HepG2 (cell line): ENCODE results near the gene HNRNPA1L2. TPM values are rescaled to one million over a fixed set of nuclear protein-coding genes. Genes with fewer than 3 reads are reported as not detected.
A peak's percentile ranks its signal among the peaks of the same experiment; 100 is the strongest.

ENCODE experiments used
- ARNT2 ChIP-seq: sonication (generic); formaldehyde crosslinking; IDR thresholded peaks from 2 replicates; pipeline ENCODE4 v1.8.0; 2022; ENCODE audit warnings: mild to moderate bottlenecking, low read depth, missing genetic modification reagents, moderate library complexity
- GABPB1 ChIP-seq: IDR thresholded peaks from 2 replicates; pipeline ENCODE4 v1.6.1; 2016; ENCODE audit warnings: mild to moderate bottlenecking, missing genetic modification reagents, moderate library complexity, missing compliant biosample characterization
- KDM5A ChIP-seq: fragments of 200-600 bp; sonication (generic); IDR thresholded peaks from 2 replicates; pipeline ENCODE4 v1.7.0; 2018; ENCODE audit warnings: antibody characterized with exemption, mild to moderate bottlenecking, low read length, borderline replicate concordance
- KLF15 ChIP-seq: sonication (generic); formaldehyde crosslinking; IDR thresholded peaks from 2 replicates; pipeline ENCODE4 v1.8.1; 2023; ENCODE audit warnings: borderline replicate concordance, mild to moderate bottlenecking, inconsistent platforms, missing genetic modification reagents, mixed read lengths
- KLF16 ChIP-seq, 2 experiments: sonication (generic) in 1 of 2; formaldehyde crosslinking in 1 of 2; IDR thresholded peaks; 2 replicates each; pipeline versions ENCODE4 v1.6.1 to v1.8.0; 2016 to 2023; ENCODE audit warnings: missing genetic modification reagents in 2 of 2, missing compliant biosample characterization in 1 of 2
- NFIC ChIP-seq: IDR thresholded peaks from 2 replicates; pipeline ENCODE4 v1.6.1; 2012; ENCODE audit warnings: mild to moderate bottlenecking, low read length, inconsistent platforms
- NR2C2 ChIP-seq: sonication (generic); formaldehyde crosslinking; IDR thresholded peaks from 2 replicates; pipeline ENCODE4 v1.4.0; 2020; ENCODE audit warnings: missing genetic modification reagents, mild to moderate bottlenecking, moderate library complexity, borderline replicate concordance
- ZBTB21 ChIP-seq: sonication (generic); formaldehyde crosslinking; IDR thresholded peaks from 2 replicates; pipeline ENCODE4 v1.4.0; 2020; ENCODE audit warnings: missing genetic modification reagents
- ZC3H4 ChIP-seq: sonication (generic); formaldehyde crosslinking; IDR thresholded peaks from 2 replicates; pipeline ENCODE4 v1.4.0; 2020; ENCODE audit warnings: missing genetic modification reagents, borderline replicate concordance
- ZNF12 ChIP-seq: sonication (generic); formaldehyde crosslinking; IDR thresholded peaks from 2 replicates; pipeline ENCODE4 v1.5.0; 2020; ENCODE audit warnings: missing genetic modification reagents
- ZNF282 ChIP-seq: fragments of 450-650 bp; IDR thresholded peaks from 2 replicates; pipeline ENCODE4 v1.6.1; 2018; ENCODE audit not compliant: partially characterized antibody
- ZNF331 ChIP-seq: sonication (generic); formaldehyde crosslinking; IDR thresholded peaks from 2 replicates; pipeline ENCODE4 v1.4.0; 2020; ENCODE audit warnings: missing genetic modification reagents
- ZNF343 ChIP-seq: sonication (generic); formaldehyde crosslinking; IDR thresholded peaks from 2 replicates; pipeline ENCODE4 v1.4.0; 2020; ENCODE audit warnings: mild to moderate bottlenecking, missing genetic modification reagents
- ZNF432 ChIP-seq: sonication (generic); formaldehyde crosslinking; IDR thresholded peaks from 2 replicates; pipeline ENCODE4 v1.5.0; 2020; ENCODE audit warnings: missing genetic modification reagents, mild to moderate bottlenecking, borderline replicate concordance
- ZNF556 ChIP-seq: sonication (generic); formaldehyde crosslinking; IDR thresholded peaks from 2 replicates; pipeline ENCODE4 v1.4.0; 2020; ENCODE audit warnings: mild to moderate bottlenecking, missing genetic modification reagents, borderline replicate concordance
- ZNF709 ChIP-seq: sonication (generic); formaldehyde crosslinking; IDR thresholded peaks from 2 replicates; pipeline ENCODE4 v1.5.0; 2020; ENCODE audit warnings: mild to moderate bottlenecking, missing genetic modification reagents
- ZNF747 ChIP-seq: sonication (generic); formaldehyde crosslinking; IDR thresholded peaks from 2 replicates; pipeline ENCODE4 v1.8.1; 2023; ENCODE audit warnings: missing genetic modification reagents, mild to moderate bottlenecking, borderline replicate concordance
- ZNF766 ChIP-seq: sonication (generic); formaldehyde crosslinking; IDR thresholded peaks from 2 replicates; pipeline ENCODE4 v1.5.0; 2020; ENCODE audit warnings: missing genetic modification reagents, borderline replicate concordance
- polyA plus RNA-seq, 8 experiments: library from polyadenylated mRNA; depleted of rRNA in 3 of 8; stranded (reverse) in 7 of 8; unstranded in 1 of 8; fragments of >200 nt; fragmentation: Illumina TruSeq in 4 of 8; extraction: Trizol in 4 of 8; gene quantifications; 2 replicates each; pipeline versions ENCODE4 v1.2.1 to v1.2.3, GENCODE V29; 2011 to 2016; ENCODE audit warnings: low read depth in 4 of 8, missing spikeins in 1 of 8, mixed read lengths in 1 of 8; ENCODE audit not compliant: insufficient read depth in 1 of 8
- total RNA-seq, 5 experiments: library from RNA; depleted of rRNA; stranded (reverse); fragments of >200 nt; fragmentation: Illumina TruSeq; extraction: Trizol; gene quantifications; 2 replicates each; pipeline ENCODE4 v1.2.3, GENCODE V29; 2016; ENCODE audit warnings: low read depth in 1 of 5
- TF ChIP-seq, protein P1 (sequence below): sonication (generic); formaldehyde crosslinking; IDR thresholded peaks from 2 replicates; pipeline ENCODE4; 2020; ENCODE audit warnings: missing genetic modification reagents, mild to moderate bottlenecking, borderline replicate concordance
- TF ChIP-seq, protein P2 (sequence below): IDR thresholded peaks from 2 replicates; pipeline ENCODE4 v1.6.1; 2016; ENCODE audit warnings: low read depth, control low read depth
- TF ChIP-seq, protein P3 (sequence below): sonication (generic); IDR thresholded peaks from 2 replicates; pipeline ENCODE4 v1.6.1; 2016; ENCODE audit warnings: low read depth, borderline replicate concordance
- TF ChIP-seq, protein P4 (sequence below): sonication (generic); formaldehyde crosslinking; conservative IDR thresholded peaks from 2 replicates; pipeline ENCODE4 v1.8.0; 2022; ENCODE audit warnings: missing genetic modification reagents

Gene HNRNPA1L2
- total and polyA plus RNA-seq, 2 of the 13 experiments (the other 11 are each of a cell fraction or from before 2014, with no cell fraction given): 3.6 to 7.1 TPM

DNA sequence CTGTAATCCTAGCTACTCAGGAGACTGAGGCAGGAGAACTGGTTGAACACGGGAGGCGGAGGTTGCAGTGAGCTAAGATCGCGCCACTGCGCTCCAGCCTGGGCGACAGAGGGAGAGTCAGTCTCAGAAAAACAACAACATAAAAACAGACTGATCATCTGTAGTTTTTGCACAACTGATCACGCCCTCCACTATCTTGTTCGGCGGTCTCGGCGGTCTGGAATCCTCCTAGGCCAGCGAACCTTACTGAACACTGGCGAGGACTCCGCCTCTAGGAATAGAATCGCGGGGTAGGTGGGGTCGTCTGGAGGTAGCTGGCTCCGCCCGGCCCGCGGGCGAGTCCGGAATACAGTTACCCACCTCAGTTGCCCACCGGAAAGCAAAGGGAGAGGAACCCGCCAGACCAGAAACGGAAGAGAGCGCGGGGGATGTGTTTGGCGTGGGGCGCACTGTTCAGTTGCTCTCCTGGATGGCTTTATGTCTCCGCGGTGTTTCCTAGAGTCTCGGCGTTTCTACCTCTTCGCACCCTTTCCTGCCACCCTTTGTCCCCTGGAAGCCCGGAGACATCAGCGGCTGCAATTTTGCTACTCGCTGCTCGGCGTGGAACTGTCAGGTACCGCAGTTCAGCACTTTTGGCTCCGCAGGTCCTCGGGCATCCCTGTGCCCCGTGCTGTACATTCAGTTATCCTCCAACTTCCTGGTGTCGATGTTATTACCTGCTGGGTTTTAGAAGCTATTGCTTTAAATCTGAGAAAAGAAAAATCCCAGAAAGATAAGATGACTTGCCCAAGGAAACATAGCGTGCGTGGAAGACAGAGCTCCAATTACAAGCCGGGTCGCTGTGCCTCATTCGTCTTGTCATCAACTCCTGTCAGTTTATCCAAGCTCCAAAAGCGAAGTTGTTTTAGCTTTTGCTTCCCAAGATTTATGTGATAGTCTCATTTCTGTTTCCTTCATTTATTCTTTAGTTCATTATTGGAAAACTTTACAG lies 24.9 kb upstream of the HNRNPA1L2 start (continued):
- TF ChIP-seq ZNF709 (0 out of 2 replicates have a peak, but pooled peaks have one; percentile 22), ZNF747 (CRISPR knock-in tag) (peak; percentile 57; the same call in 1 of the 2 replicates), ZNF12 (CRISPR knock-in tag) (0 out of 2 replicates have a peak, but pooled peaks have one; percentile 25), ZBTB21 (no peak), KLF15 (CRISPR knock-in tag) (no peak), ZNF766 (CRISPR knock-in tag) (no peak), GABPB1 (peak; percentile 99), KDM5A (peak; percentile 93), NFIC (no peak), ZNF343 (no peak), ZNF282 (no peak), ZNF331 (CRISPR knock-in tag) (peak; percentile 68), KLF16 (CRISPR knock-in tag; IDR thresholded peaks at IDR 0.05) (peak; percentile 34 to 36; a peak in 1 of 4 replicates), NR2C2 (CRISPR knock-in tag) (peak; percentile 57; the same call in 1 of the 2 replicates), ZNF556 (peak; percentile 86; the same call in 1 of the 2 replicates), ZNF432 (no peak), ZC3H4 (no peak), ARNT2 (CRISPR knock-in tag) (peak; percentile 67)
- TF ChIP-seq, protein P1, sequence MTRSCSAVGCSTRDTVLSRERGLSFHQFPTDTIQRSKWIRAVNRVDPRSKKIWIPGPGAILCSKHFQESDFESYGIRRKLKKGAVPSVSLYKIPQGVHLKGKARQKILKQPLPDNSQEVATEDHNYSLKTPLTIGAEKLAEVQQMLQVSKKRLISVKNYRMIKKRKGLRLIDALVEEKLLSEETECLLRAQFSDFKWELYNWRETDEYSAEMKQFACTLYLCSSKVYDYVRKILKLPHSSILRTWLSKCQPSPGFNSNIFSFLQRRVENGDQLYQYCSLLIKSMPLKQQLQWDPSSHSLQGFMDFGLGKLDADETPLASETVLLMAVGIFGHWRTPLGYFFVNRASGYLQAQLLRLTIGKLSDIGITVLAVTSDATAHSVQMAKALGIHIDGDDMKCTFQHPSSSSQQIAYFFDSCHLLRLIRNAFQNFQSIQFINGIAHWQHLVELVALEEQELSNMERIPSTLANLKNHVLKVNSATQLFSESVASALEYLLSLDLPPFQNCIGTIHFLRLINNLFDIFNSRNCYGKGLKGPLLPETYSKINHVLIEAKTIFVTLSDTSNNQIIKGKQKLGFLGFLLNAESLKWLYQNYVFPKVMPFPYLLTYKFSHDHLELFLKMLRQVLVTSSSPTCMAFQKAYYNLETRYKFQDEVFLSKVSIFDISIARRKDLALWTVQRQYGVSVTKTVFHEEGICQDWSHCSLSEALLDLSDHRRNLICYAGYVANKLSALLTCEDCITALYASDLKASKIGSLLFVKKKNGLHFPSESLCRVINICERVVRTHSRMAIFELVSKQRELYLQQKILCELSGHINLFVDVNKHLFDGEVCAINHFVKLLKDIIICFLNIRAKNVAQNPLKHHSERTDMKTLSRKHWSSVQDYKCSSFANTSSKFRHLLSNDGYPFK: peak; percentile 91; the same call in 1 of the 2 replicates
- TF ChIP-seq, protein P2, sequence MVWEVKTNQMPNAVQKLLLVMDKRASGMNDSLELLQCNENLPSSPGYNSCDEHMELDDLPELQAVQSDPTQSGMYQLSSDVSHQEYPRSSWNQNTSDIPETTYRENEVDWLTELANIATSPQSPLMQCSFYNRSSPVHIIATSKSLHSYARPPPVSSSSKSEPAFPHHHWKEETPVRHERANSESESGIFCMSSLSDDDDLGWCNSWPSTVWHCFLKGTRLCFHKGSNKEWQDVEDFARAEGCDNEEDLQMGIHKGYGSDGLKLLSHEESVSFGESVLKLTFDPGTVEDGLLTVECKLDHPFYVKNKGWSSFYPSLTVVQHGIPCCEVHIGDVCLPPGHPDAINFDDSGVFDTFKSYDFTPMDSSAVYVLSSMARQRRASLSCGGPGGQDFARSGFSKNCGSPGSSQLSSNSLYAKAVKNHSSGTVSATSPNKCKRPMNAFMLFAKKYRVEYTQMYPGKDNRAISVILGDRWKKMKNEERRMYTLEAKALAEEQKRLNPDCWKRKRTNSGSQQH (CRISPR knock-in tag): peak; percentile 94; the same call in 1 of the 2 replicates
- TF ChIP-seq, protein P3, sequence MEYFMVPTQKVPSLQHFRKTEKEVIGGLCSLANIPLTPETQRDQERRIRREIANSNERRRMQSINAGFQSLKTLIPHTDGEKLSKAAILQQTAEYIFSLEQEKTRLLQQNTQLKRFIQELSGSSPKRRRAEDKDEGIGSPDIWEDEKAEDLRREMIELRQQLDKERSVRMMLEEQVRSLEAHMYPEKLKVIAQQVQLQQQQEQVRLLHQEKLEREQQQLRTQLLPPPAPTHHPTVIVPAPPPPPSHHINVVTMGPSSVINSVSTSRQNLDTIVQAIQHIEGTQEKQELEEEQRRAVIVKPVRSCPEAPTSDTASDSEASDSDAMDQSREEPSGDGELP: no peak
- TF ChIP-seq, protein P4, sequence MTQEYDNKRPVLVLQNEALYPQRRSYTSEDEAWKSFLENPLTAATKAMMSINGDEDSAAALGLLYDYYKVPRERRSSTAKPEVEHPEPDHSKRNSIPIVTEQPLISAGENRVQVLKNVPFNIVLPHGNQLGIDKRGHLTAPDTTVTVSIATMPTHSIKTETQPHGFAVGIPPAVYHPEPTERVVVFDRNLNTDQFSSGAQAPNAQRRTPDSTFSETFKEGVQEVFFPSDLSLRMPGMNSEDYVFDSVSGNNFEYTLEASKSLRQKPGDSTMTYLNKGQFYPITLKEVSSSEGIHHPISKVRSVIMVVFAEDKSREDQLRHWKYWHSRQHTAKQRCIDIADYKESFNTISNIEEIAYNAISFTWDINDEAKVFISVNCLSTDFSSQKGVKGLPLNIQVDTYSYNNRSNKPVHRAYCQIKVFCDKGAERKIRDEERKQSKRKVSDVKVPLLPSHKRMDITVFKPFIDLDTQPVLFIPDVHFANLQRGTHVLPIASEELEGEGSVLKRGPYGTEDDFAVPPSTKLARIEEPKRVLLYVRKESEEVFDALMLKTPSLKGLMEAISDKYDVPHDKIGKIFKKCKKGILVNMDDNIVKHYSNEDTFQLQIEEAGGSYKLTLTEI: no peak
